Osteocyte (in vitro differentiated cells): ENCODE results near the gene RBM25. TPM values are rescaled to one million over a fixed set of nuclear protein-coding genes. Genes with fewer than 3 reads are reported as not detected.

Source experiments
- DNase-seq: peaks from one replicate; pipeline ENCODE4 v3.0.0; 2021; ENCODE audit warnings: mixed read lengths; ENCODE audit not compliant: unreplicated experiment; ENCODE audit errors: extremely low spot score
- H3K27ac Mint-ChIP-seq: one replicate; pipeline ENCODE4 v1.8.0; 2021; ENCODE audit warnings: mild to moderate bottlenecking, mixed read lengths; ENCODE audit not compliant: unreplicated experiment
- H3K27me3 Mint-ChIP-seq: one replicate; pipeline ENCODE4 v1.8.0; 2021; ENCODE audit warnings: mixed read lengths; ENCODE audit not compliant: unreplicated experiment
- H3K36me3 Mint-ChIP-seq: one replicate; pipeline ENCODE4 v1.8.0; 2021; ENCODE audit warnings: mixed read lengths; ENCODE audit not compliant: unreplicated experiment
- H3K4me1 Mint-ChIP-seq: one replicate; pipeline ENCODE4 v1.8.0; 2021; ENCODE audit warnings: mixed read lengths; ENCODE audit not compliant: unreplicated experiment
- H3K4me3 Mint-ChIP-seq: one replicate; pipeline ENCODE4 v1.8.0; 2021; ENCODE audit warnings: mild to moderate bottlenecking, moderate library complexity, mixed read lengths; ENCODE audit not compliant: unreplicated experiment
- H3K9me3 Mint-ChIP-seq: one replicate; pipeline ENCODE4 v1.8.0; 2021; ENCODE audit warnings: mixed read lengths; ENCODE audit not compliant: unreplicated experiment
- total RNA-seq: library from RNA; stranded (reverse); gene quantifications from 2 replicates; pipeline ENCODE4 v1.2.1, GENCODE V29; 2021
- TF ChIP-seq, protein P1 (sequence below): fragments of 200-600 bp; sonication (generic); IDR thresholded peaks from 2 replicates; pipeline ENCODE4 v1.5.0; 2021; ENCODE audit warnings: antibody characterized with exemption, mild to moderate bottlenecking, moderate library complexity

RBM25 gene
- total RNA-seq, 1 donor from 2014 or later, result 62.7 TPM

DNA sequence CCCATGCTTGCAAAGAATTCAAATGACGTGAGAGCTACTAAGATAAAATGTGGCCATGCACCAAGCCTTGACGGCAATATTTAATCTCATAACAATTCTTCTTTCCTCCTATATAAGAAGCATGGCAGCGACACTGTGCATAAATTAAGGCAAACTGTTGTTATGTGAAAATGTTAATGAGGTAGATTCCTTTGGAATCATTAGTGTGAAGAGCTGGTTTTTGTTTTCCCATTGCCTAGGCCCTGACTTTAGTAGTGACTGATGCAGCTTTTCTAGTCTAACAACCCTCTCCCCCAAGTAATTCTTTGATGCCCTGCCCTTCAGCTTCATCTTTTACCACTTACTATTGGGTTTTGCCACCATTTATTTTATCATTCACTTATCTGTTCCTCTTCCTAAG is 67.4 kb downstream of the RBM25 start:
- Mint-ChIP-seq H3K27me3 (no peaks in the 10 kb centered on the region), H3K36me3 (peaks cover 21% of the 10 kb centered on the region), H3K9me3 (no peaks in the 10 kb centered on the region), H3K4me3 (no peak overlapping the region), H3K4me1 (no peaks in the 10 kb centered on the region), H3K27ac (no peak overlapping the region)
- DNase-seq, result no peak
- TF ChIP-seq, protein P1, sequence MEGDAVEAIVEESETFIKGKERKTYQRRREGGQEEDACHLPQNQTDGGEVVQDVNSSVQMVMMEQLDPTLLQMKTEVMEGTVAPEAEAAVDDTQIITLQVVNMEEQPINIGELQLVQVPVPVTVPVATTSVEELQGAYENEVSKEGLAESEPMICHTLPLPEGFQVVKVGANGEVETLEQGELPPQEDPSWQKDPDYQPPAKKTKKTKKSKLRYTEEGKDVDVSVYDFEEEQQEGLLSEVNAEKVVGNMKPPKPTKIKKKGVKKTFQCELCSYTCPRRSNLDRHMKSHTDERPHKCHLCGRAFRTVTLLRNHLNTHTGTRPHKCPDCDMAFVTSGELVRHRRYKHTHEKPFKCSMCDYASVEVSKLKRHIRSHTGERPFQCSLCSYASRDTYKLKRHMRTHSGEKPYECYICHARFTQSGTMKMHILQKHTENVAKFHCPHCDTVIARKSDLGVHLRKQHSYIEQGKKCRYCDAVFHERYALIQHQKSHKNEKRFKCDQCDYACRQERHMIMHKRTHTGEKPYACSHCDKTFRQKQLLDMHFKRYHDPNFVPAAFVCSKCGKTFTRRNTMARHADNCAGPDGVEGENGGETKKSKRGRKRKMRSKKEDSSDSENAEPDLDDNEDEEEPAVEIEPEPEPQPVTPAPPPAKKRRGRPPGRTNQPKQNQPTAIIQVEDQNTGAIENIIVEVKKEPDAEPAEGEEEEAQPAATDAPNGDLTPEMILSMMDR, result no peak

DNA sequence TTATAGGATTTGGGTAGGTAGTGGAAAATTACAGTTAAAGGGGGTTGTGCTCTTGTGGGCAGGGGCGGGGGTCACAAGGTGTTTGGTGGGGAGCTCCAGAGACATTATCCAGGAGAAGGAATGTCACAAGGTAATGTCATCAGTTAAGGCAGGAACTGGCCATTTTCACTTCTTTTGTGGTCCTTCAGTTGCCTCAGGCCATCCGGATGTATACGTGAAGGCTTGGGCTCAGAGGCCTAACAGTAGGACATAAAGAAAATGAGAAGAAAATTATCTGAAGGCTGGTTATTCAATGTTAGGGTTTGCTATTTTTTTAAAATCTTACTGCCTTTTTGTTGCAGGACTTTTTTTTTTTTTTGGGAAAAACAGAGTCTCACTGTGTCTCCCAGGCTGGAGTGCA is 75.5 kb downstream of the RBM25 start:
- TF ChIP-seq, protein P1, result no peak
- DNase-seq, result no peak
- H3K4me1 Mint-ChIP-seq, result peaks cover 8% of the 10 kb centered on the region
- no peak overlapping the region for H3K4me3 Mint-ChIP-seq
- no peaks in the 10 kb centered on the region for H3K36me3 Mint-ChIP-seq
- no peak overlapping the region for H3K27ac Mint-ChIP-seq
- no peaks in the 10 kb centered on the region for H3K27me3 Mint-ChIP-seq
- H3K9me3 Mint-ChIP-seq, result no peaks in the 10 kb centered on the region

DNA sequence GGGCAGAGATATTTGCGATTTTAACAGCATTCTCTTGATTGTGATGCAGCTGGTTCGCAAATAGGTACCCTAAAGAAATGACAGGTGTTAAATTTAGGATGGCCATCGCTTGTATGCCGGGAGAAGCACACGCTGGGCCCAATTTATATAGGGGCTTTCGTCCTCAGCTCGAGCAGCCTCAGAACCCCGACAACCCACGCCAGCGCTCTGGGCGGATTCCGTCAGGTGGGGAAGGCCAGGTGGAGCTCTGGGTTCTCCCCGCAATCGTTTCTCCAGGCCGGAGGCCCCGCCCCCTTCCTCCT is 77.7 kb downstream of the RBM25 start:
- DNase-seq, result no peak
- Mint-ChIP-seq H3K4me1 (peaks cover 9% of the 10 kb centered on the region), H3K9me3 (no peaks in the 10 kb centered on the region), H3K36me3 (no peaks in the 10 kb centered on the region), H3K27ac (peak overlapping the region; percentile 98), H3K4me3 (peak overlapping the region; percentile 96), H3K27me3 (no peaks in the 10 kb centered on the region)
- TF ChIP-seq, protein P1, result no peak

DNA sequence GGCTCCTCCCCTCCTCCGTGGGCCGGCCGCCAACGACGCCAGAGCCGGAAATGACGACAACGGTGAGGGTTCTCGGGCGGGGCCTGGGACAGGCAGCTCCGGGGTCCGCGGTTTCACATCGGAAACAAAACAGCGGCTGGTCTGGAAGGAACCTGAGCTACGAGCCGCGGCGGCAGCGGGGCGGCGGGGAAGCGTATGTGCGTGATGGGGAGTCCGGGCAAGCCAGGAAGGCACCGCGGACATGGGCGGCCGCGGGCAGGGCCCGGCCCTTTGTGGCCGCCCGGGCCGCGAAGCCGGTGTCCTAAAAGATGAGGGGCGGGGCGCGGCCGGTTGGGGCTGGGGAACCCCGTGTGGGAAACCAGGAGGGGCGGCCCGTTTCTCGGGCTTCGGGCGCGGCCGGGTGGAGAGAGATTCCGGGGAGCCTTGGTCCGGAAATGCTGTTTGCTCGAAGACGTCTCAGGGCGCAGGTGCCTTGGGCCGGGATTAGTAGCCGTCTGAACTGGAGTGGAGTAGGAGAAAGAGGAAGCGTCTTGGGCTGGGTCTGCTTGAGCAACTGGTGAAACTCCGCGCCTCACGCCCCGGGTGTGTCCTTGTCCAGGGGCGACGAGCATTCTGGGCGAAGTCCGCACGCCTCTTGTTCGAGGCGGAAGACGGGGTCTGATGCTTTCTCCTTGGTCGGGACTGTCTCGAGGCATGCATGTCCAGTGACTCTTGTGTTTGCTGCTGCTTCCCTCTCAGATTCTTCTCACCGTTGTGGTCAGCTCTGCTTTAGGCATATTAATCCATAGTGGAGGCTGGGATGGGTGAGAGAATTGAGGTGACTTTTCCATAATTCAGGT is 78.3 kb downstream of the RBM25 start, which contains the start of gene PSEN1:
Gene PSEN1 (plus strand): TSS at position 121 of the 839 bp plus-strand sequence. CDS start 11,513 bp downstream, outside the sequence.
- peak within 1 kb of the TSS; percentile 98 for H3K27ac Mint-ChIP-seq
- DNase-seq, result peak; percentile 99
- peaks cover 11% of the 10 kb centered on the region for H3K4me1 Mint-ChIP-seq
- peak within 1 kb of the TSS; percentile 96 for H3K4me3 Mint-ChIP-seq
- H3K27me3 Mint-ChIP-seq, result no peaks in the 10 kb centered on the region
- TF ChIP-seq, protein P1, result no peak
- no peaks in the 10 kb centered on the region for H3K36me3 Mint-ChIP-seq
- no peaks in the 10 kb centered on the region for H3K9me3 Mint-ChIP-seq

DNA sequence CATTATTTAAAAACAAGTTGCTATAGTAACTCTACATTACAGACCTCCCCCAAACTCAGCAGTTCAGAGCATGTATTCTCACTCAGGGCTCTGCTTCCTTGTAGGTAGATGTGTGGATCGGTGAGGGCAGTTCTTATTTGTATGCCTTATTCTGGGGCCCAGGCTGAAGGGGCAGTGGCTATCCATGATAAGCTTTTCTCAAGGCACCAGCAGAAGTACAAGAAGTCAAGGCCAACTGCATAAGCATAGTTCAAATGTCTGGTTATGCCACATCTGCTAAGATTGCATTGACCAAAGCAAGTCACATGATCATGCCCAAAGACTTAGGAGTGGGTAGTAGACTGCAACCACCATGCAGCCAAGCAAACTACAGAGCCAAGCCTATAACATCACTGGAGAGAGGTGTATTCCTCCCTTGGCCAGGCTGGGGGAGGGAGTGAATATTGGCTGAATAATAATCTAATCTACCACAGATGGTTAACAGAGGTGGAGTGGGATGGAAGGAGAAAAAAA is 82.5 kb downstream of the RBM25 start:
- H3K4me1 Mint-ChIP-seq, result peaks cover 29% of the 10 kb centered on the region
- H3K36me3 Mint-ChIP-seq, result no peaks in the 10 kb centered on the region
- no peak for DNase-seq
- H3K4me3 Mint-ChIP-seq, result no peak overlapping the region
- peak overlapping the region; percentile 58 for H3K27ac Mint-ChIP-seq
- TF ChIP-seq, protein P1, result no peak
- no peaks in the 10 kb centered on the region for H3K27me3 Mint-ChIP-seq
- H3K9me3 Mint-ChIP-seq, result no peaks in the 10 kb centered on the region
